Ascending aorta (tissue), 2 donors: ENCODE results near the gene PLXNA2. TPM values are rescaled to one million over a fixed set of nuclear protein-coding genes. Genes with fewer than 3 reads are reported as not detected.

Experiments
- DNase-seq, 2 donors: peaks; one replicate each; pipeline ENCODE4 v3.0.0-alpha.2; 2019; ENCODE audit warnings: low spot score in 2 of 2
- H3K27ac ChIP-seq, 2 donors: fragments of 200-600 bp; sonication (generic); one replicate each; pipeline ENCODE4 v1.5.1; 2016 to 2017; ENCODE audit warnings: mild to moderate bottlenecking in 1 of 2
- H3K27me3 ChIP-seq: fragments of 200-600 bp; sonication (generic); one replicate; pipeline ENCODE4 v1.5.1; 2017
- H3K36me3 ChIP-seq, 2 donors: fragments of 200-600 bp; sonication (generic); one replicate each; pipeline ENCODE4 v1.5.1; 2016
- H3K4me1 ChIP-seq, 2 donors: fragments of 200-600 bp; sonication (generic); one replicate each; pipeline ENCODE4 v1.5.1; 2016 to 2017; ENCODE audit warnings: mild to moderate bottlenecking in 1 of 2
- H3K4me3 ChIP-seq, 2 donors: fragments of 200-600 bp; sonication (generic); one replicate each; pipeline ENCODE4 v1.5.1; 2016 to 2017; ENCODE audit warnings: mild to moderate bottlenecking in 1 of 2
- H3K9me3 ChIP-seq, 2 donors: fragments of 200-600 bp; sonication (generic); one replicate each; pipeline ENCODE4 v1.5.1; 2016
- CTCF ChIP-seq, 3 experiments: fragments of 200-600 bp in 2 of 3; fragments of 450-650 bp in 1 of 3; sonication (generic) in 2 of 3; IDR thresholded peaks; one replicate each; pipeline ENCODE4 v1.5.1; 2016 to 2019; ENCODE audit warnings: antibody characterized with exemption in 3 of 3, mild to moderate bottlenecking in 1 of 3, moderate library complexity in 1 of 3
- intact Hi-C: fragments of 100-400 bp; cut with DNase I; formaldehyde crosslinking; loops from one replicate; pipeline ENCODE4 v1.15.1; 2023
- total RNA-seq: library from RNA; depleted of rRNA; stranded (reverse); fragments of >200 nt; gene quantifications from one replicate; pipeline ENCODE4 v1.1.0, GENCODE V29; 2016

PLXNA2 gene
- total RNA-seq, 1 donor from 2014 or later = 33.0 TPM

- Histone ChIP-seq H3K4me1 (no peaks in the 10 kb centered on the region), H3K27ac (no peak overlapping the region), H3K9me3 (no peaks in the 10 kb centered on the region), H3K36me3 (peaks cover 0 to 18% of the 10 kb centered on the region in 2 donors), H3K4me3 (no peak overlapping the region), H3K27me3 (no peaks in the 10 kb centered on the region)
- no peak for DNase-seq
- TF ChIP-seq CTCF (IDR thresholded peaks at IDR 0.05) = no peak
- intact Hi-C loops = no loop called here
These were observed 49.2 kb downstream of the PLXNA2 start for GRCh38 chr1:208194944-208195343.

- no peaks in the 10 kb centered on the region for H3K27me3 ChIP-seq
- no peaks in the 10 kb centered on the region for H3K4me1 ChIP-seq
- H3K4me3 ChIP-seq = no peak overlapping the region
- H3K27ac ChIP-seq = no peak overlapping the region
- no peak for TF ChIP-seq CTCF (IDR thresholded peaks at IDR 0.05)
- peaks cover 3 to 12% of the 10 kb centered on the region in 2 donors for H3K36me3 ChIP-seq
- no peaks in the 10 kb centered on the region for H3K9me3 ChIP-seq
- intact Hi-C loops = no loop called here
- DNase-seq = no peak
These were observed 51.2 kb downstream of the PLXNA2 start for GRCh38 chr1:208192995-208193394.

GRCh38 chr1:208190784-208191183, 53.4 kb downstream of the PLXNA2 start:
- intact Hi-C loops = no loop called here
- Histone ChIP-seq H3K27ac (no peak overlapping the region), H3K9me3 (no peaks in the 10 kb centered on the region), H3K36me3 (peaks cover 3 to 8% of the 10 kb centered on the region in 2 donors), H3K4me1 (no peaks in the 10 kb centered on the region), H3K27me3 (no peaks in the 10 kb centered on the region), H3K4me3 (no peak overlapping the region)
- TF ChIP-seq CTCF (IDR thresholded peaks at IDR 0.05) = no peak
- DNase-seq = no peak

- DNase-seq = no peak
- TF ChIP-seq CTCF (IDR thresholded peaks at IDR 0.05) = no peak
- intact Hi-C loops = loop anchor here (5.0 to 10.0 kb wide), 2 partner anchors 45 to 52 kb away; no protein-coding TSS in a partner anchor
- H3K36me3 ChIP-seq = peaks cover 3 to 5% of the 10 kb centered on the region in 2 donors
- no peaks in the 10 kb centered on the region for H3K27me3 ChIP-seq
- no peak overlapping the region for H3K4me3 ChIP-seq
- H3K9me3 ChIP-seq = no peaks in the 10 kb centered on the region
- H3K27ac ChIP-seq = no peak overlapping the region
- H3K4me1 ChIP-seq = peaks cover 0 to 6% of the 10 kb centered on the region in 2 donors
These were observed 54.5 kb downstream of the PLXNA2 start for GRCh38 chr1:208189716-208190115.

- TF ChIP-seq CTCF (IDR thresholded peaks at IDR 0.05) = no peak
- no peak overlapping the region for H3K4me3 ChIP-seq
- no peaks in the 10 kb centered on the region for H3K9me3 ChIP-seq
- H3K27ac ChIP-seq = no peak overlapping the region
- DNase-seq = no peak
- intact Hi-C loops = loop anchor here (5.0 to 10.0 kb wide), 2 partner anchors 46 to 52 kb away; no protein-coding TSS in a partner anchor
- H3K36me3 ChIP-seq = peaks cover 3 to 4% of the 10 kb centered on the region in 2 donors
- peaks cover 0 to 9% of the 10 kb centered on the region in 2 donors for H3K4me1 ChIP-seq
- no peaks in the 10 kb centered on the region for H3K27me3 ChIP-seq
These were observed 55.0 kb downstream of the PLXNA2 start for GRCh38 chr1:208189183-208189582.

GRCh38 chr1:208188607-208189006, 55.6 kb downstream of the PLXNA2 start:
- intact Hi-C loops = loop anchor here (5.0 to 10.0 kb wide), 2 partner anchors 46 to 51 kb away; no protein-coding TSS in a partner anchor

More at GRCh38 chr1:208188607-208189006, 55.6 kb downstream of the PLXNA2 start:
- Histone ChIP-seq H3K27me3 (no peaks in the 10 kb centered on the region), H3K36me3 (peaks cover 3 to 4% of the 10 kb centered on the region in 2 donors), H3K4me1 (peaks cover 0 to 15% of the 10 kb centered on the region in 2 donors), H3K4me3 (no peak overlapping the region), H3K27ac (no peak overlapping the region), H3K9me3 (no peaks in the 10 kb centered on the region)
- no peak for TF ChIP-seq CTCF (IDR thresholded peaks at IDR 0.05)
- no peak for DNase-seq
